Vagina (tissue), 2 donors: ENCODE data around the gene RHBDL3. TPM values are rescaled to one million over a fixed set of nuclear protein-coding genes. Genes with fewer than 3 reads are reported as not detected.

Experiments used
- DNase-seq, 2 donors: peaks; one replicate each; pipeline ENCODE4 v3.0.0-alpha.2; 2017; ENCODE audit errors: extremely low spot score in 2 of 2
- H3K27ac ChIP-seq: fragments of 200-600 bp; sonication (generic); one replicate; pipeline ENCODE4 v1.5.1; 2019
- H3K27me3 ChIP-seq: fragments of 200-600 bp; sonication (generic); one replicate; pipeline ENCODE4 v1.5.1; 2019
- H3K36me3 ChIP-seq, 2 donors: fragments of 200-600 bp; sonication (generic); one replicate each; pipeline ENCODE4 v1.5.1; 2017 to 2019
- H3K4me1 ChIP-seq: fragments of 200-600 bp; sonication (generic); one replicate; pipeline ENCODE4 v1.5.1; 2019
- H3K4me3 ChIP-seq, 2 donors: fragments of 200-600 bp; sonication (generic); 1 replicate in 1 of 2; 2 replicates in 1 of 2; pipeline ENCODE4 v1.5.1; 2016 to 2019
- H3K9me3 ChIP-seq: fragments of 200-600 bp; sonication (generic); one replicate; pipeline ENCODE4 v1.5.1; 2019
- POLR2A ChIP-seq, 2 donors: fragments of 450-650 bp; IDR thresholded peaks; one replicate each; pipeline ENCODE4 v1.6.1; 2017; ENCODE audit warnings: antibody characterized with exemption in 2 of 2, mild to moderate bottlenecking in 2 of 2, moderate library complexity in 2 of 2
- POLR2AphosphoS5 ChIP-seq, 2 donors: sonication (generic); formaldehyde crosslinking; IDR thresholded peaks; one replicate each; pipeline ENCODE4 v1.9.0; 2017; ENCODE audit warnings: antibody characterized with exemption in 2 of 2, mild to moderate bottlenecking in 2 of 2, low read depth in 1 of 2; ENCODE audit not compliant: insufficient read depth in 1 of 2
- intact Hi-C: fragments of 100-400 bp; cut with DNase I; formaldehyde crosslinking; loops from one replicate; pipeline ENCODE4 v1.15.1; 2023
- total RNA-seq: library from RNA; depleted of rRNA; stranded (reverse); fragments of >200 nt; gene quantifications from one replicate; pipeline ENCODE4 v1.2.3, GENCODE V29; 2016
- TF ChIP-seq, protein P1 (sequence below), 3 experiments: fragments of 450-650 bp in 2 of 3; fragments of 200-600 bp in 1 of 3; sonication (generic) in 1 of 3; IDR thresholded peaks; one replicate each; pipeline ENCODE4 v1.5.1; 2017 to 2019; ENCODE audit warnings: antibody characterized with exemption in 3 of 3, mild to moderate bottlenecking in 2 of 3, moderate library complexity in 2 of 3

RHBDL3 gene
- total RNA-seq, 1 donor from 2014 or later, result 1.7 TPM

DNA sequence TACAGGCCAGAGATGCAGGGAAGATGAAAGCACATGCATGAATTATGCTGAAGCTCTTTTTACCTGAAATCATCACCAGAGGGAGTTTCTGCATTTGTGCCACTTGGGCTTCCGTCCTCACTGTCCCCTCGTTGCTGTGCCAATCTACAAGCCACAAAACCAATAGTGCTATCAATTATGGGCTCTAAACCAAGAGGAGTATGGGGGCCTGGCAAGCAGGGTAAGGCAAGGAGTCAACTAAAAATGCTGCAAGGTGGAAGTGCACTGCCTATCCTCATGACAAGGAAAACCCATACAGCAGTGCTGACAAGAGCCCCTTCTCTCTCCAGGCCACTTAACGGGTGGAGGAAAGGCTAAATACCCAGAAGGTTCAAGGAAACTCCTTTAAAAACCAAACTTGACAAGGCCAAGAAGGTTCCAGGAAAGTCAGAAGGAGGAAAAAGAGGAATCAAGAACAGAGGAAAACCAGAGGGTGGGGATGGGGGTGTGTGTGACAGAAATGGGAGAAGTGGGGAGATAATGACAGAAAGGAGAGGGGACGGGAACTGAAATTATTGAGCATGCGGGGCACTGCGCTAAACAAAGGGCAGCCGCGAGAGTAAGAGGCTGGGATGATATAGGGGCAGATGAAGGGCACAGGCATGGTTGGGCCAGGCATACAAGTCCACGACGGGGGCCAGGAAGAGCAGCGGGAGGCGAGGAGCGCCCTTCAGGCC lies 75.7 kb downstream of the RHBDL3 start:
- Histone ChIP-seq H3K36me3 (peaks cover 0 to 31% of the 10 kb centered on the region in 2 donors), H3K9me3 (no peaks in the 10 kb centered on the region), H3K27me3 (no peaks in the 10 kb centered on the region), H3K4me1 (peaks cover 12% of the 10 kb centered on the region), H3K4me3 (peak overlapping the region; percentile 55 to 66), H3K27ac (peak overlapping the region; percentile 68)
- intact Hi-C loops, result no loop called here
- TF ChIP-seq POLR2A (IDR thresholded peaks at IDR 0.05), result no peak
- TF ChIP-seq POLR2AphosphoS5 (IDR thresholded peaks at IDR 0.05; ENCODE audit: insufficient read depth in 1 of 2, low read depth in 1 of 2), result no peak
- TF ChIP-seq, protein P1, sequence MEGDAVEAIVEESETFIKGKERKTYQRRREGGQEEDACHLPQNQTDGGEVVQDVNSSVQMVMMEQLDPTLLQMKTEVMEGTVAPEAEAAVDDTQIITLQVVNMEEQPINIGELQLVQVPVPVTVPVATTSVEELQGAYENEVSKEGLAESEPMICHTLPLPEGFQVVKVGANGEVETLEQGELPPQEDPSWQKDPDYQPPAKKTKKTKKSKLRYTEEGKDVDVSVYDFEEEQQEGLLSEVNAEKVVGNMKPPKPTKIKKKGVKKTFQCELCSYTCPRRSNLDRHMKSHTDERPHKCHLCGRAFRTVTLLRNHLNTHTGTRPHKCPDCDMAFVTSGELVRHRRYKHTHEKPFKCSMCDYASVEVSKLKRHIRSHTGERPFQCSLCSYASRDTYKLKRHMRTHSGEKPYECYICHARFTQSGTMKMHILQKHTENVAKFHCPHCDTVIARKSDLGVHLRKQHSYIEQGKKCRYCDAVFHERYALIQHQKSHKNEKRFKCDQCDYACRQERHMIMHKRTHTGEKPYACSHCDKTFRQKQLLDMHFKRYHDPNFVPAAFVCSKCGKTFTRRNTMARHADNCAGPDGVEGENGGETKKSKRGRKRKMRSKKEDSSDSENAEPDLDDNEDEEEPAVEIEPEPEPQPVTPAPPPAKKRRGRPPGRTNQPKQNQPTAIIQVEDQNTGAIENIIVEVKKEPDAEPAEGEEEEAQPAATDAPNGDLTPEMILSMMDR (IDR thresholded peaks at IDR 0.05), result no peak
- DNase-seq, result no peak

GRCh38 chr17:32341857-32342602 lies 76.4 kb downstream of the RHBDL3 start, which contains the start of gene C17orf75:
TSS of gene C17orf75 (minus strand) at chr17:32342173. CDS start at chr17:32342139, 34 bp downstream.
- no peaks in the 10 kb centered on the region for H3K27me3 ChIP-seq
- peaks cover 0 to 24% of the 10 kb centered on the region in 2 donors for H3K36me3 ChIP-seq
- peak within 1 kb of the TSS; percentile 55 to 66 for H3K4me3 ChIP-seq
- H3K9me3 ChIP-seq, result no peaks in the 10 kb centered on the region
- no peak for TF ChIP-seq POLR2A (IDR thresholded peaks at IDR 0.05)
- TF ChIP-seq POLR2AphosphoS5 (IDR thresholded peaks at IDR 0.05; ENCODE audit: insufficient read depth in 1 of 2, low read depth in 1 of 2), result peak; percentile 70 to 78
- TF ChIP-seq, protein P1 (IDR thresholded peaks at IDR 0.05), result no peak
- intact Hi-C loops, result no loop called here
- peaks cover 12% of the 10 kb centered on the region for H3K4me1 ChIP-seq
- H3K27ac ChIP-seq, result peak within 1 kb of the TSS; percentile 68
- DNase-seq, result no peak

DNA sequence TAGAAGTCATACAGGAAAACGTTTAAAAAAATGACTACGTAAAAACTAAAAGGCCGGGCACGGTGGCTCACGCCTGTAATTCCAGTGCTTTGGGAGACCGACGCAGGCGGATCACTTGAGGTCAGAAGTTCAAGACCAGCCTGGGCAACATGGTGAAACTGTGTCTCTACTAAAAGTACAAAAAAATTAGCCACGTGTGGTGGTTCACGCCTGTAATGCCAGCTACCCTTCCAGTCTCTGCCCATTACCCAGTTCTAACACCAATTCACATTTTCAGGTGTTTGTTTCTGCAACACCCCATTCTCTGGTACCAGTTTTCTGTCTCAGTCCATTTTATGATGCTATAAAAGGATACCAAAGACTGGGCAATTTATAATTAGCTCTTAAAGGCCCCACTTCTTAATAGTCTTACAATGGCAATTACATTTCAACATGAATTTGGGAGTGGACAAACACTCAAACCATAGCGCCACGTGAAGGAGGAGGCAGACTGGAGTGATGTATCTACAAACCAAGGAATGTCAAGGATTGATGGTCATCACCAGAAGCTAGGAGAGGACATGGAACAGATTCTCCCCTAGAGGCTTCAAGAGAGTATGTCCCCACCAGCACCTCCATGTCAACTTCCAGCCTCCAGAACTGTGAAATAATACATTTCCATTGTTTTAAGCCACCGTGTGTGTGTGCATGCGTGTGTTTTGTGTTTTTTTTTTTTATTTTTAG lies 77.1 kb downstream of the RHBDL3 start:
- H3K27me3 ChIP-seq, result no peaks in the 10 kb centered on the region
- H3K36me3 ChIP-seq, result peaks cover 0 to 19% of the 10 kb centered on the region in 2 donors
- TF ChIP-seq POLR2AphosphoS5 (IDR thresholded peaks at IDR 0.05; ENCODE audit: insufficient read depth in 1 of 2, low read depth in 1 of 2) (no peak), POLR2A (IDR thresholded peaks at IDR 0.05) (no peak)
- TF ChIP-seq, protein P1 (IDR thresholded peaks at IDR 0.05), result no peak
- peak overlapping the region; percentile 55 to 66 for H3K4me3 ChIP-seq
- peak overlapping the region; percentile 68 for H3K27ac ChIP-seq
- no peaks in the 10 kb centered on the region for H3K9me3 ChIP-seq
- DNase-seq, result no peak
- intact Hi-C loops, result no loop called here
- H3K4me1 ChIP-seq, result peaks cover 12% of the 10 kb centered on the region

DNA sequence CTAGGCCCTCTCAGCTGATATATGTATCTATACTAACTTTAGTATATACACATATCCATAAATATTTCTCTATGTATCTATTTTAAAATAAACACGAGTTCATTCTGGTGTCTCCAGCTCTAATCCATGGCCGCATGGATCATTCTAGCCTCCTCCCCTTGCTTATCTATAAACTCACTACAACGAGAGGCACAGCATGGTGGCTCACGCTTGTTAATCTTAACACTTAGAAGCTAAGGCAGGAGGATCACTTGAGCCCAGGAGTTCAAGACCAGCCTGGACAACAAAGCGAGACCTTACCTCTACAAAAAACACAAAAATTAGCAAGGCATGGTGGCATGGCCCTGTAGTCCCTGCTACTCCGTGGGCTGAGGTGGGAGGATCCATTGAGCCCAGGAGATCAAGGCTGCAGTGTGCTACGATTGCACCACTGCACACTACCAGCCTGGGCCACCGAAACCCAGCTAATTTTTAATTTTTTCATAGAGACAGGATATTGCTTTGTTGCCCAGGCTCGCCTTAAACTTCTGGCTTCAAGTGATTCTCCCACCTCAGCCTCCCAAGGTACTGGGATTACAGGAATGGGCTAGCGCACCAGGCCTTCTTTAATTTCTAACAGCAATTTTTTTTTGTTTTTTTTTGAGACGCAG lies 80.4 kb downstream of the RHBDL3 start:
- peaks cover 20% of the 10 kb centered on the region for H3K4me1 ChIP-seq
- H3K4me3 ChIP-seq, result no peak overlapping the region
- H3K27me3 ChIP-seq, result no peaks in the 10 kb centered on the region
- no peaks in the 10 kb centered on the region for H3K9me3 ChIP-seq
- DNase-seq, result no peak
- no peak overlapping the region for H3K27ac ChIP-seq
- TF ChIP-seq POLR2AphosphoS5 (IDR thresholded peaks at IDR 0.05; ENCODE audit: insufficient read depth in 1 of 2, low read depth in 1 of 2) (no peak), POLR2A (IDR thresholded peaks at IDR 0.05) (no peak)
- TF ChIP-seq, protein P1 (IDR thresholded peaks at IDR 0.05), result no peak
- H3K36me3 ChIP-seq, result no peaks in the 10 kb centered on the region
- intact Hi-C loops, result no loop called here
